Parathyroid adenoma (tissue), 2 donors: Measurements from ENCODE around the gene RMP24.

Source experiments
- H2AFZ ChIP-seq: fragments of 300-600 bp; sonication (generic); one replicate; pipeline ENCODE4 v1.7.0; 2017; ENCODE audit warnings: antibody characterized with exemption, mild to moderate bottlenecking
- H3K27ac ChIP-seq: fragments of 300-600 bp; sonication (generic); one replicate; pipeline ENCODE4 v1.7.0; 2017
- H3K27me3 ChIP-seq: fragments of 300-600 bp; sonication (generic); one replicate; pipeline ENCODE4 v1.7.0; 2017; ENCODE audit warnings: low read length; ENCODE audit not compliant: control insufficient read depth, insufficient read depth
- H3K36me3 ChIP-seq: fragments of 300-600 bp; sonication (generic); one replicate; pipeline ENCODE4 v1.7.0; 2017; ENCODE audit warnings: low read length; ENCODE audit not compliant: control insufficient read depth, insufficient read depth
- H3K4me1 ChIP-seq: fragments of 300-600 bp; sonication (generic); one replicate; pipeline ENCODE4 v1.7.0; 2017; ENCODE audit warnings: control low read depth
- H3K4me2 ChIP-seq: fragments of 300-600 bp; sonication (generic); one replicate; pipeline ENCODE4 v1.7.0; 2017; ENCODE audit warnings: low read length
- H3K4me3 ChIP-seq: fragments of 300-600 bp; sonication (generic); one replicate; pipeline ENCODE4 v1.7.0; 2017; ENCODE audit warnings: low read depth, low read length
- H3K79me2 ChIP-seq: fragments of 300-600 bp; sonication (generic); one replicate; pipeline ENCODE4 v1.7.0; 2017; ENCODE audit warnings: control low read depth
- H3K9ac ChIP-seq: fragments of 300-600 bp; sonication (generic); one replicate; pipeline ENCODE4 v1.7.0; 2017; ENCODE audit warnings: mild to moderate bottlenecking
- H3K9me3 ChIP-seq: fragments of 300-600 bp; sonication (generic); one replicate; pipeline ENCODE4 v1.7.0; 2017; ENCODE audit warnings: low read length; ENCODE audit not compliant: control insufficient read depth
- CTCF ChIP-seq: fragments of 300-600 bp; sonication (generic); IDR thresholded peaks from one replicate; pipeline ENCODE4 v1.7.0; 2017; ENCODE audit warnings: antibody characterized with exemption, mild to moderate bottlenecking
- donor health status: primary hyperparathyroidism.

RMP24 gene

GRCh38 chr18:35982409-35983114 is 10.1 kb downstream of the RMP24 start:
- Histone ChIP-seq H3K27ac (no peak overlapping the region), H3K9ac (no peak overlapping the region), H3K36me3 (no peaks in the 10 kb centered on the region), H3K9me3 (no peaks in the 10 kb centered on the region), H2AFZ (no peak overlapping the region), H3K79me2 (no peaks in the 10 kb centered on the region), H3K4me2 (no peak overlapping the region), H3K4me1 (no peaks in the 10 kb centered on the region), H3K27me3 (no peaks in the 10 kb centered on the region), H3K4me3 (no peak overlapping the region)
- TF ChIP-seq CTCF, result no peak

DNA sequence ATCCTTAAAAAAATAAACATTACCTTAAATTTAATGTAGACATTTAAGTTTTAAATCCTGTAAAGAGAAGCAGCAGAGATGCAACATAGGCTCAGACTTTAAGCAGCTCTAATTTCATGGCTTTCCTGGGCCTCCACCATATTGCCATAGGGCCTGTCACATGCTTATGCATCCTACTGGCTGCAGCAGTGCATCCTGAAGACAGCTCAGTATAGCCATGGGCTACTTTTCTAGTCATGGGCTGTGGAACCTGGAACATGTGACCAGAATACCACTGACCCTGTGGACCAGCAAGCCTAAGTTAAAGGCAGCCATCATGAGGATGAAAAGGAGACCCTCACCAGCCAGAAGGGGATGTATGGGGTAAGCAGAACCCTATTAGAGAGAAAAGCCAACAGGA is 10.7 kb downstream of the RMP24 start:
- no peaks in the 10 kb centered on the region for H3K4me1 ChIP-seq
- H3K79me2 ChIP-seq, result no peaks in the 10 kb centered on the region
- H3K4me3 ChIP-seq, result no peak overlapping the region
- H2AFZ ChIP-seq, result no peak overlapping the region
- no peak overlapping the region for H3K4me2 ChIP-seq
- H3K9ac ChIP-seq, result no peak overlapping the region
- no peaks in the 10 kb centered on the region for H3K36me3 ChIP-seq
- H3K27ac ChIP-seq, result no peak overlapping the region
- H3K27me3 ChIP-seq, result no peaks in the 10 kb centered on the region
- no peaks in the 10 kb centered on the region for H3K9me3 ChIP-seq
- no peak for TF ChIP-seq CTCF

- Histone ChIP-seq H3K27me3 (no peaks in the 10 kb centered on the region), H3K4me2 (no peak overlapping the region), H3K9me3 (no peaks in the 10 kb centered on the region), H3K36me3 (no peaks in the 10 kb centered on the region), H3K9ac (no peak overlapping the region), H2AFZ (no peak overlapping the region), H3K79me2 (no peaks in the 10 kb centered on the region), H3K4me1 (no peaks in the 10 kb centered on the region), H3K4me3 (no peak overlapping the region), H3K27ac (no peak overlapping the region)
- no peak for TF ChIP-seq CTCF
These were observed 11.3 kb downstream of the RMP24 start for GRCh38 chr18:35983818-35984217.

GRCh38 chr18:35991696-35992095 is 19.2 kb downstream of the RMP24 start:
- Histone ChIP-seq H3K27ac (no peak overlapping the region), H3K36me3 (no peaks in the 10 kb centered on the region), H3K9me3 (no peaks in the 10 kb centered on the region), H3K4me1 (no peaks in the 10 kb centered on the region), H3K4me3 (no peak overlapping the region), H3K27me3 (no peaks in the 10 kb centered on the region), H3K9ac (no peak overlapping the region), H3K79me2 (no peaks in the 10 kb centered on the region), H2AFZ (no peak overlapping the region), H3K4me2 (no peak overlapping the region)
- no peak for TF ChIP-seq CTCF

- Histone ChIP-seq H3K4me2 (no peak overlapping the region), H3K79me2 (no peaks in the 10 kb centered on the region), H3K9me3 (no peaks in the 10 kb centered on the region), H3K4me1 (no peaks in the 10 kb centered on the region), H3K4me3 (no peak overlapping the region), H3K27ac (no peak overlapping the region), H2AFZ (no peak overlapping the region), H3K27me3 (no peaks in the 10 kb centered on the region), H3K9ac (no peak overlapping the region), H3K36me3 (no peaks in the 10 kb centered on the region)
- TF ChIP-seq CTCF, result no peak
These were observed 20.5 kb downstream of the RMP24 start for GRCh38 chr18:35993013-35993412.
